Activated CD8-positive, alpha-beta T cell treated with anti-CD3 and anti-CD28 coated beads, Interleukin-2, amount 10 ng/mL, durations not matched to agents 7 days and 5 days (primary cell): Measurements from ENCODE around the gene NOL8. TPM values are rescaled to one million over a fixed set of nuclear protein-coding genes. Genes with fewer than 3 reads are reported as not detected.

Experiments used
- ATAC-seq: fragments of 150-1000 bp; cut with Tn5 transposase; one replicate; pipeline ENCODE4 v1.10.0; 2021; ENCODE audit warnings: moderate library complexity
- CTCF ChIA-PET: fragments of 350-600 bp; sonication (Branson Sonifier 250); formaldehyde crosslinking; loops from one replicate; lab custom pipeline; 2021; ENCODE audit warnings: antibody characterized with exemption; lab: Charles Lee
- POLR2A ChIA-PET: fragments of 350-600 bp; sonication (Branson Sonifier 250); formaldehyde crosslinking; loops from one replicate; lab custom pipeline; 2021; ENCODE audit warnings: antibody characterized with exemption; lab: Charles Lee
- DNase-seq: peaks from one replicate; pipeline ENCODE4 v3.0.0-alpha.2; 2020
- H3K27ac Mint-ChIP-seq: one replicate; pipeline ENCODE4 v1.8.0; 2021; ENCODE audit warnings: mild to moderate bottlenecking, mixed read lengths
- H3K27me3 Mint-ChIP-seq: one replicate; pipeline ENCODE4 v1.8.0; 2021; ENCODE audit warnings: low read depth, mixed read lengths
- H3K36me3 Mint-ChIP-seq: one replicate; pipeline ENCODE4 v1.8.0; 2021; ENCODE audit warnings: low read depth, mixed read lengths
- H3K4me1 Mint-ChIP-seq: one replicate; pipeline ENCODE4 v1.8.0; 2021; ENCODE audit warnings: low read depth, mixed read lengths
- H3K4me3 Mint-ChIP-seq: one replicate; pipeline ENCODE4 v1.8.0; 2021; ENCODE audit warnings: mild to moderate bottlenecking, mixed read lengths
- H3K9me3 Mint-ChIP-seq: one replicate; pipeline ENCODE4 v1.8.0; 2022; ENCODE audit warnings: mixed read lengths; ENCODE audit not compliant: insufficient read depth
- microRNA-seq: library from miRNA; unstranded; fragments of <30 nt; microRNA quantifications from one replicate; pipeline ENCODE4 v1.2.0, GENCODE V29; 2022
- total RNA-seq, 2 experiments: library from RNA; stranded (reverse); gene quantifications; one replicate each; pipeline ENCODE4 v1.2.3, GENCODE V29; 2021

The NOL8 gene
- total RNA-seq, 2 experiments from 2014 or later = 51.7 to 55.3 TPM

DNA sequence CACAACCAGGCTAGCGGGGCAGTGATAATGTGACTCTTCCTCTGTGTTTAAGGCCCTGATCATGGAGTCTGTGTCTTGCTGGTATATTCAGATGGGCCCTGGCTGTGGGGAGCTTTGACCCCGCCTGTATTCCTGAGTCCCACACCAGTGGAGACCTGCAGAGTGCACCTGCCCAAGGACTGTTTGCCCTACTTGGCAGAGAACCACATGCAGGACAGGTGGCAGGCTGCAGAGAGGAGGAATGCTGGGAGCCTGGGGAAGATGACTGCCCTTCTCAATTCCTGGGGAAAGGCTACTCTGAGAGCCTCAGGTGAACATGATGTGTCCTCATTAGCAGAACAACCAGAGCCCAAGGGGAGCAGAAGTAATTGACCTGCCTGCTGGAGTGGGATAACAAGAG lies 67.8 kb downstream of the NOL8 start:
- Mint-ChIP-seq H3K4me1 (no peaks in the 10 kb centered on the region), H3K36me3 (peaks cover 72% of the 10 kb centered on the region), H3K27ac (peak overlapping the region; percentile 8), H3K9me3 (no peaks in the 10 kb centered on the region), H3K4me3 (no peak overlapping the region), H3K27me3 (no peaks in the 10 kb centered on the region)
- no peak for DNase-seq
- ATAC-seq = no peak
- CTCF ChIA-PET = no interaction called here
- POLR2A ChIA-PET = no interaction called here

DNA sequence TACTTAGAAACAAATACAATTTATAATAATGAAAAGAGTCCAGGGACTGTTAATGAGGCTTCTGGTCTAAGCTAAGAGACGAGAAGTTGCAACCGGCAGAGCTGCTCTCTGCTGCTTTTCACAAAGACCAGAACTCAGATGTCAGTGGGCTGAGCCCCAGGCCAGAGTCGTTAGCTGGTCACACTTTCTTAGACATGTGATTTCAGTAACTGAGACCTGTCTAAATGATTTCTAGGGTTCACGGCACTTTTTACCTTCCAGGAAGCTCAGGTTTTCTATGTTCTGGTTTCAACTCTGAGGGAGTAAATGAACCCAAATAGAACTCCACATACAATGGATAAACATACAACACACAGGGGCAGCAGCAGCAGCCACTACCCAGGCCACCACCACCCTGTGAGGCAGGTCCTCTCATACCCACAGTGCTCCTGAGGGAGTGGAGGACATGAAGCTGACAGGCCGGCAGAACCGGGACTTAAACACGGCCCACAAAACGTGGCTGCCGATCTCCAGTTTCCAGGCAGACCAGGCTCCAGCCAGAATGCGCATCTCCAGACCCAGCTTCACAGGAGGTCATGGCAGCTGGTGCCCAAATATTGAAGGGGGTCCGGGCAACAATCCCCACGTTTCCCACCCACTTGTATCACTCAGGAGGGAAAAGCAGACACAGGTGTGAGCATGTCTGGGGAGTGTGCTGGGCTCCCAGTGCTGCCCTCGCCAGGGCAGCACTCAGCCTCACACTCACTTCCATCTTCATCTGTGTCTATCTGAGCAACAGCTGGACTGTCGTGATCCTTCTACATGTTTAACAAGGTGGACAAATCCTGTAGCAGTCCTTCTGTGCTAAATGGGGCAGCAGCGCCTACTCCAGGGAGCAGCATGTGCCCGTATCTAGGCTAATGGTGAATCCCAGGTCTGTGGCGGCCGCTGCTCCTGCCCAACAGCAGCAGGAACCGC lies 70.5 kb downstream of the NOL8 start:
- H3K27ac Mint-ChIP-seq = no peak overlapping the region
- no peaks in the 10 kb centered on the region for H3K4me1 Mint-ChIP-seq
- DNase-seq = no peak
- no peak overlapping the region for H3K4me3 Mint-ChIP-seq
- no peaks in the 10 kb centered on the region for H3K9me3 Mint-ChIP-seq
- POLR2A ChIA-PET = no interaction called here
- H3K36me3 Mint-ChIP-seq = peaks cover 75% of the 10 kb centered on the region
- CTCF ChIA-PET = interaction anchor here (2.0 kb wide), 1 partner anchor 114 kb away, joined by 9 read pairs; no protein-coding TSS in a partner anchor
- no peak for ATAC-seq
- H3K27me3 Mint-ChIP-seq = no peaks in the 10 kb centered on the region

DNA sequence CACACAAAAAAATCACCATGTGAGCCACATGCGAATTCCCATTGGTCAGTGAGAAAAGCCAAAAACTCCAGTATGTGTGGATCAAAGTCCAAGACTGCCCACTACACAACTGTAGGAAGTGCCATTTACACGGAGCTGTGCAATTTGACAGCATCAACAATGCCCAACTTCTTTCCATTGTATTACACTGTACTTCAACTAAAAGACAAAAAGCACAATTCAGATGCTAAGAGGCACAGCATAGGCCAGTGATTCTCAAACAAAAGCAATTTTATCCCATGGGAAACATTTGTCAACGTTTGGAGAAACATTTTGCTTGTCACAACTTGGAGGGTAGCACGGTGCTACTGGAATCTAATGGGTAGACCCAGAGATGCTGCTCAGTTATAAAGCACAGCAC lies 71.5 kb downstream of the NOL8 start:
- Mint-ChIP-seq H3K4me1 (no peaks in the 10 kb centered on the region), H3K9me3 (no peaks in the 10 kb centered on the region), H3K27ac (no peak overlapping the region), H3K4me3 (no peak overlapping the region), H3K36me3 (peaks cover 75% of the 10 kb centered on the region), H3K27me3 (no peaks in the 10 kb centered on the region)
- CTCF ChIA-PET = interaction anchor here (1.3 kb wide), 1 partner anchor 113 kb away, joined by 4 read pairs; no protein-coding TSS in a partner anchor
- no peak for DNase-seq
- POLR2A ChIA-PET = no interaction called here
- ATAC-seq = no peak

DNA sequence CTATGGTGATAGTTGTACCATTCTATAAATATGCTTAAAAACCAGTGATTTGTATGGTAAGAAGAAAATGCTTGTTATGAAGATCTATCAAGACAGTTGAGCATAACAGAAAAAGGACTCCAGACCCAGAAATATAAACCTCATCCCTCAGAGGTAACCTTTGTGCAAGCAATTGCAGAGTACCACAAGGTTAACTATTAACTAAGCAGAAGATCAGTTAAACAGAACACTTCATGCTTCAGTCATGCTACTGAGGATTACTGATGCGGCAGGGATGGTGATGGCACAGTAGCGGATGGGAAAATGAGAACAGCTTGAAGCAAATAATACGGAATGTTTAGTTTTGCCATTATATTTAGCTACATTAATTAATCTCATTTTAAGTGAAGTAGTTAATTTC lies 77.2 kb downstream of the NOL8 start:
- no peaks in the 10 kb centered on the region for H3K27me3 Mint-ChIP-seq
- CTCF ChIA-PET = interaction anchor here (3.0 kb wide), 1 partner anchor 108 kb away, joined by 8 read pairs; no protein-coding TSS in a partner anchor
- H3K36me3 Mint-ChIP-seq = peaks cover 71% of the 10 kb centered on the region
- no peaks in the 10 kb centered on the region for H3K4me1 Mint-ChIP-seq
- no peak for ATAC-seq
- H3K4me3 Mint-ChIP-seq = no peak overlapping the region
- no peaks in the 10 kb centered on the region for H3K9me3 Mint-ChIP-seq
- H3K27ac Mint-ChIP-seq = no peak overlapping the region
- POLR2A ChIA-PET = no interaction called here
- no peak for DNase-seq

Small RNA genes lying within 50 kb of the gene (microRNA-seq; reads per million reads assigned to microRNA genes)
- 4.6 reads per million for gene MIR3651

Other genes with a start within 250 kb of the NOL8 start
- 10 to 100 TPM; 47.7 to 52.5 TPM for gene SPTLC1, start 209.9 kb downstream of the NOL8 start, total RNA-seq
- gene IARS1, start 31.7 kb downstream of the NOL8 start, total RNA-seq = 100 to 1,000 TPM; 138 to 141 TPM
- gene CENPP, start 603 bp upstream of the NOL8 start, total RNA-seq = 10 to 100 TPM; 26.4 to 29.1 TPM
- gene OGN, start 79.2 kb upstream of the NOL8 start, total RNA-seq = not detected
- not detected for gene OMD, start 99.1 kb upstream of the NOL8 start, total RNA-seq
- not detected for gene ASPN, start 157.2 kb upstream of the NOL8 start, total RNA-seq
- not detected for gene ECM2, start 210.6 kb upstream of the NOL8 start, total RNA-seq